HG03354 (cell line): ENCODE measurements around the gene MALAT1.

Experiments
- ATAC-seq: cut with Tn5 transposase; IDR thresholded peaks from one replicate; pipeline ENCODE4 v1.9.1; 2021; ENCODE audit warnings: mild to moderate bottlenecking; ENCODE audit not compliant: unreplicated experiment, poor library complexity, severe bottlenecking

The MALAT1 gene

DNA sequence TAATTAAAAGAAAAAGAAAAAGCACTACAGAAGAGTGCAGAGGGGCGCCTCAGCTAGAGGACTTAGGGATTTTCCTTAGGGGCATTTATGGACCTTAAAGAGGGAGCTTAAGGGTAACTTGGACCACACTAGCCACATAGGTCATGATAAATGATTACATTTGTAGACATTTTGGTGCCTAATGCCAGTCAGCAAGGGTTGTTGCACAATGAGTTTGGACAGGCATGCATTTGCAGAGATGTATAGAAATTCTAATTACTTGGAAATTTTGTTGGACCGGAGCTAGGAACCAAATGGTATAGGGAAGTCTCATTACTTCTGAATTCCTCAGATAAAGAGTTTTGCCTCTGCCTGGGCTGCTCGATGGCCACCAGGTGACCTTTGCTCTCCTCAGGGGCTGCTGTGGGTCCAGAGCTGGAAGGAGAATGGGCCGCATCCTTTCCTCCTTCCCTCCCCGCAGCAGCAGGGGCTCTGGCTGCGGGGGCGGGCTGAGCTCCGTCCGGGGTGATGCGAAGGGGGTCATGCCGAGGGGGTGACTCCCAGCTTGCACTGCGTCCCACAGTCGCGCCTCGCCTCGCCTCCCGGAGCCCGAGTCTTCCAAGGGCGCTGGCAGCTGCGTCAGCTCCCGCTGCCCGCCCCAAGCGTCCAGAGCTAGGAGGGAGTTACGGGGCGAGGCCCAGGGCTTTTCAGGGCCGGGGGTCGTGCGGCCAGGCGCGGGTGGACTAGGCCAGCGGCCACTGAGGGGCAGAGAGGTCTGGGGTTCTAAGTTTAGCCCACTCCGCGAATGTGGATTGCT is 20.3 kb upstream of the MALAT1 start:
- no peak for ATAC-seq

- no peak for ATAC-seq
These were observed 19.4 kb upstream of the MALAT1 start for GRCh38 chr11:65479184-65480145.

GRCh38 chr11:65482306-65482850 is 16.5 kb upstream of the MALAT1 start:
- no peak for ATAC-seq

- no peak for ATAC-seq
These were observed 13.0 kb upstream of the MALAT1 start for GRCh38 chr11:65485920-65486219.

- no peak for ATAC-seq
These were observed 12.0 kb upstream of the MALAT1 start for GRCh38 chr11:65486570-65487466.

DNA sequence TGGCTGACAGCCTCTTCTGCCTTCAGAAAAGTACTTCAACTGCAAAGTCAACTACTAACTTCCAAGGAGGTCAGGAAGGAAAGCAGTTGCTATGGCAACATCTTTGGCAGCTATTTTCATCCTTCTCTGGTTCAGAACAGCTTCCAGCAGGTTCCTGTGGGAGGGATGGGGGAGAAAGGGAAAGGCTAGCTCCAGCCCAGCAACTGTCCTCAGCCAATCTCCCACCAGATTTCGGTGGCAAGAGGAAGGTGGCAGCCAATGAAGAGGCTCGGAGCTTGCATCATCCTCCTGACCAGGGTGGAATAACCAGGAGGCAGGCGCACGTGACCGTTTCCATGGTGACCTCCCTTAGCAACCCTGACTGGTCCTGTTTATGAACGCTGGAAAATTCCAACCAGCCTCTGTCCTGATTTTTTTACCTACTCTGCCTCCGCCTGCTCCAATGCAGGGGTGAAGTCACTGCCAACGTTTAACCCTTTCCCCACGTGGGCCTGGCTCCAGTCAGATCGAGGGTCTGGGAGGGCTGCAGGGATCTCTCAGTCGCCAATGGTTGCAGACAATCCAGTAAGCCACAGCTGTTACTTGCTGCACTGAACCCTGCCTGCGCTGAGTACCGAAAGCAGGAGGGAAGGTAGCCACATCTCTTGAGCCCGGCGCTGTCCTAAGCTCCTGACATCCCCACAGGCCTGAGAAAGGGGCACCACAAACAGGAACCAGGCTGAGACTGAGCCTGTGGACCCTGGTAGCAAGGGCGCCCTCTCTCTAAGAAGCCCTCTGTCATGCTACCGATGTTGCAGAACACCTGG is 11.2 kb upstream of the MALAT1 start:
- ATAC-seq = peak; percentile 70

- ATAC-seq = no peak
These were observed 10.4 kb upstream of the MALAT1 start for GRCh38 chr11:65488273-65489034.

DNA sequence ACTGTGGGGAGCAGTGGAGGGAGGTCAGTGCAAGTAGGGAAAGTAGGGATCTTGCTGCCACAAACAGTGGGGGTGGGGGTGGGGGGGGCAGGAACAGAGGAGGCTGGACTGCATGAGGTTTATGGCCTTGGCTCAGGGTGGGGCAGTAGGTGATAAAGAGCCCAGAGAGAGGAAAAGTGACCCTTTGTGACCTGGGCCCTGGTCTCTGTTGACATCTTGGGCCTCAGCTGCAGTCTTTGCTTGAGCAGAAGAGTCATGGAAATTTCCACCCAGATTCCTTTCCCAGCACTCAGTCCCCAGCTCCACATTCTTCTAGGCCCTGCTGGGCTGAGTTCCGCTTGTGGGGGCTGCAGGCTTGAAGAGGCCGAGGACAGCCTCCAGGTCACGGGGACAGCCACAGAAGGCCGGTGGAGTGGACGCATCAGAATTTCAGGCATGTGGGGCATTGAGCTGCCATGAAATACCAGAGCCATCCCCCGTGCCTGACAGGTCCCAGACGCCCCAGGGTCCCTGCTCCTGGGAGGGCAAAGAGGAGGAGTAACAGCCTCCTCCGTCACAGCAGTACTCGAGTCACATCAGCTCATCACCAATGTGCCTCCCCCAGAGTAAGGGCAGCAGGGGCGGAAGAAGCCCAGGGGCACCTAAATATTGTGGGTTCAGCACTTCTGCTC is 9.7 kb upstream of the MALAT1 start:
- ATAC-seq = no peak

DNA sequence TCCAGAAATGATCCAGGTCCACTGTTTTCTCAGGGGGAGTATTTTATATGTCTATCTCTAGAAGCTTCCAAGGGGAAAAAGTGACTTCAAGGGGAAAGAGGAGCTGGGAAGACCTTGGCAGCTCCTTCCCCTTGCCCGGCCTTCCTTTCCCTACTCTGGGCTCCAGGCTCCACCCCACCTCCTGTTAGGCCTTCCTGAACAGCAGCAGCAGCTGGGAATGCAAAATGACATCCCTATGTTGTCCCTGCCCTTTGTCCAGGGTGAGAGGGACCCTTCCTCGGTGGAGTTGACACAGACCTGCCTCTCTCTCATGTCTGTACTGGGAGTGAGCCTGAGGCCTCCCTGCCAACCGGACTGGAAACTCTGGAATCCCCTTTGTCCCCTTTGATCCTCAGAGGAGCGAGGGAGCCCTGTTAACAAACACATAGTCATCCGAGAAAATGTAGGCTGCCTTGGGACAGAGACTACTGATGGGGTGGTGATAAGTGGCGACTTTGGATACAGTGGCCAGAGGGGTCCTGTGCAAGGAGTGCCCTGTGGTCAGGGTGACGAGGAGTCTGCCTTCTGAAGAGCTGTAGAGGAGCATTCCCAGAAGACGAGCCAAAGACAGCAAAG is 9.0 kb upstream of the MALAT1 start:
- no peak for ATAC-seq

- ATAC-seq = no peak
These were observed 7.7 kb upstream of the MALAT1 start for GRCh38 chr11:65491163-65491465.

DNA sequence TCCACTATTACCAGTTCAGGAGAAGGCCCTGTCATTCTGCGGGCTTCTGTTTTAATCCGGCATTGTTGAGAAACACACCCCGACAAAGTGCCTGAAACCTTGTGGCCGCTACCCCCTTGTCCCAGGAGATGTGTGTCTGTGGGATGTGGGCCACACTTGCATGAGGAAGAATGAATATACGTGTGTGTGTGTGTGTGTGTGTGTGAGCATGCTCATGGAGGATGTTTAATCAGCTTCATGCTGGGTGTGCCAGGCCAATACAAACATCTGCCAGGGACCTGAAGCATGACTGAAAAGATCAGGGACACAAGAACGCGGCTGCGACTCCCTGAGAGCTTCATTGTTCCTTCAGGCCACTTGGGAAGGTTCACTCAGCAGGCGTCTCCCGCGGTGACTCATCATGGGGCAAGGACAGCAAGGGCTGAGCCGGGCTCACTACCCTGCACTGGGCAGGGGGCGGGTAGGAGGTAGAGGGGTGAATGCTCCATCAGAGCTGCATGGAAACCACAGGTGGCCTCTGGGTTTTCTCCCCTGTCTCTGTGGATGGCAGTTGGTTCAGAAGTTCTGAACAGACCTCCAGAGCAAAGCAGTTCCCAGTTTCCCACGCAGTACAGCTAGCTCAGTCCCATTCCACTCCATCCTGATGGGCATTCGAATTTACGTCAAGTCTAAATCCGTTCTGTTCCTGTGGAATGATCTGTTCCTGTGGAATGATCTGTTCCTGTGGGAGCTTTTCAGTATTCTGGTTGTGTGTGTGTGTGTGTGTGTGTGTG is 7.0 kb upstream of the MALAT1 start:
- no peak for ATAC-seq

GRCh38 chr11:65492387-65492636 is 6.5 kb upstream of the MALAT1 start:
- ATAC-seq = no peak

DNA sequence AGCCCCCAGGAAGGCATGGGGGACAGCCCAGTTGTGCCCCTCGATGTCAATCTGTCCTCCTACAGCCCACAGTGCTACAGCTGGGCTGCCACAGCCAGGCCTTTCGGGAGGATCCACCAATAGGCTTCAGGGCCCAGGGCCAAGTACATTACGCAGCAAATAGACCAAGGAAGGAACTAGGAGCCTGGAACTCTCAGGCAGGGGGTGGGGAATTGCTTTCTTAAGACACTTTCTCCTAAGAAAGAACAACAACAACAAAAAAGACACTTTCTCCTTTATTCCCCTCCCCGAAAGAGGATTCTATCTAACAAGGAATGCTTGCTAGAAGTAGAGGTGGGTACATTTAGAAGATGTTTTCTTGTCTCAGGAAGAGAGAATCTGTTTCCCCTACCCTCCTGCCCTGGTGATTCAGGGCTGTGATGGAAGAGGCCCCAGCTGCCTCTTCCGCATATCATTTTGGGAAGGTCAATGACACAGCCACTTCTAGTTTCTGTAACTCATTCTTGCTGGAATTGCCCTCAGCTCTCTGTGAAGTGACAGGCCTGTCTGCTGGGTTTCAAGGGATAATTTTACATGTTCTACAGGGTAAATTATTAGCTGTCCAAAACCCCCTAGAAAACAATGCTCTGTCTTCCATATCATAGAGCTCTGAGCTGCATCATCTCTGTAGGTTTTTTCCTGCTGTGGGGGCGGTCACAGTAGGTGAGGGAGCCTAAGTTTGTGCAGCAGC is 6.0 kb upstream of the MALAT1 start:
- ATAC-seq = peak; percentile 38

GRCh38 chr11:65493367-65494176 is 5.3 kb upstream of the MALAT1 start:
- no peak for ATAC-seq

GRCh38 chr11:65496304-65497140 is 2.3 kb upstream of the MALAT1 start:
- ATAC-seq = no peak
